HepG2 (cell line): ENCODE data around the gene BTAF1. TPM values are rescaled to one million over a fixed set of nuclear protein-coding genes. Genes with fewer than 3 reads are reported as not detected.

Experiments
- ASH2L ChIP-seq: fragments of 300-600, 200-600 bp; sonication (generic); IDR thresholded peaks from 2 replicates; pipeline ENCODE4 v1.7.0; 2017; ENCODE audit warnings: low read depth, mild to moderate bottlenecking, moderate library complexity, mixed read lengths, low read length; ENCODE audit not compliant: insufficient read length
- ATF3 ChIP-seq: sonication (generic); formaldehyde crosslinking; IDR thresholded peaks from 2 replicates; pipeline ENCODE4 v1.4.0; 2020; ENCODE audit warnings: missing genetic modification reagents
- BRD4 ChIP-seq: sonication (generic); formaldehyde crosslinking; IDR thresholded peaks from 2 replicates; pipeline ENCODE4 v1.4.0; 2020; ENCODE audit warnings: missing genetic modification reagents
- FOSL1 ChIP-seq: sonication (generic); formaldehyde crosslinking; IDR thresholded peaks from 2 replicates; pipeline ENCODE4 v1.9.0; 2021; ENCODE audit warnings: missing genetic modification reagents, borderline replicate concordance
- GTF2F1 ChIP-seq: fragments of 150-350 bp; IDR thresholded peaks from 2 replicates; pipeline ENCODE4 v1.6.1; 2014; ENCODE audit warnings: low read length
- KMT2A ChIP-seq: sonication (generic); formaldehyde crosslinking; IDR thresholded peaks from 2 replicates; pipeline ENCODE4 v1.4.0; 2020; ENCODE audit warnings: missing genetic modification reagents
- MTA1 ChIP-seq: sonication (generic); formaldehyde crosslinking; IDR thresholded peaks from 2 replicates; pipeline ENCODE4 v1.4.0; 2020; ENCODE audit warnings: missing genetic modification reagents, mild to moderate bottlenecking, borderline replicate concordance
- SATB2 ChIP-seq: sonication (generic); formaldehyde crosslinking; IDR thresholded peaks from 2 replicates; pipeline ENCODE4 v1.5.0; 2020; ENCODE audit warnings: missing genetic modification reagents
- TARDBP ChIP-seq: sonication (generic); formaldehyde crosslinking; IDR thresholded peaks from 2 replicates; pipeline ENCODE4 v1.8.0; 2022; ENCODE audit warnings: mild to moderate bottlenecking, missing genetic modification reagents
- THAP11 ChIP-seq: IDR thresholded peaks from 2 replicates; pipeline ENCODE4 v1.6.1; 2016; ENCODE audit warnings: missing biosample characterization, missing genetic modification reagents
- ZNF207 ChIP-seq: fragments of 450-650 bp; IDR thresholded peaks from 2 replicates; pipeline ENCODE4 v1.6.1; 2016; ENCODE audit warnings: antibody characterized with exemption, borderline replicate concordance
- ZNF264 ChIP-seq: sonication (generic); formaldehyde crosslinking; IDR thresholded peaks from 2 replicates; pipeline ENCODE4 v1.4.0; 2020; ENCODE audit warnings: missing genetic modification reagents
- ZNF350 ChIP-seq: sonication (generic); formaldehyde crosslinking; IDR thresholded peaks from 2 replicates; pipeline ENCODE4 v1.4.0; 2020; ENCODE audit warnings: mild to moderate bottlenecking, low read depth, missing genetic modification reagents, borderline replicate concordance
- ZNF567 ChIP-seq: sonication (generic); formaldehyde crosslinking; IDR thresholded peaks from 2 replicates; pipeline ENCODE4 v1.8.1; 2023; ENCODE audit warnings: mild to moderate bottlenecking, missing genetic modification reagents, borderline replicate concordance
- ZNF691 ChIP-seq: sonication (generic); formaldehyde crosslinking; IDR thresholded peaks from 2 replicates; pipeline ENCODE4 v1.4.0; 2020; ENCODE audit warnings: missing genetic modification reagents, low read depth, mild to moderate bottlenecking, borderline replicate concordance
- ZSCAN31 ChIP-seq: sonication (generic); formaldehyde crosslinking; IDR thresholded peaks from 2 replicates; pipeline ENCODE4 v1.5.0; 2020; ENCODE audit warnings: low read depth, mild to moderate bottlenecking, missing genetic modification reagents
- ZXDC ChIP-seq: sonication (generic); formaldehyde crosslinking; IDR thresholded peaks from 2 replicates; pipeline ENCODE4 v1.5.0; 2020; ENCODE audit warnings: mild to moderate bottlenecking, missing genetic modification reagents
- polyA plus RNA-seq, 8 experiments: library from polyadenylated mRNA; depleted of rRNA in 3 of 8; stranded (reverse) in 7 of 8; unstranded in 1 of 8; fragments of >200 nt; fragmentation: Illumina TruSeq in 4 of 8; extraction: Trizol in 4 of 8; gene quantifications; 2 replicates each; pipeline versions ENCODE4 v1.2.1 to v1.2.3, GENCODE V29; 2011 to 2016; ENCODE audit warnings: low read depth in 4 of 8, missing spikeins in 1 of 8, mixed read lengths in 1 of 8; ENCODE audit not compliant: insufficient read depth in 1 of 8
- total RNA-seq, 5 experiments: library from RNA; depleted of rRNA; stranded (reverse); fragments of >200 nt; fragmentation: Illumina TruSeq; extraction: Trizol; gene quantifications; 2 replicates each; pipeline ENCODE4 v1.2.3, GENCODE V29; 2016; ENCODE audit warnings: low read depth in 1 of 5
- TF ChIP-seq, protein P1 (sequence below): sonication (generic); formaldehyde crosslinking; IDR thresholded peaks from 2 replicates; pipeline ENCODE4 v1.5.0; 2020; ENCODE audit warnings: mild to moderate bottlenecking, missing genetic modification reagents
- TF ChIP-seq, protein P2 (sequence below): sonication (generic); formaldehyde crosslinking; IDR thresholded peaks from 2 replicates; pipeline ENCODE4 v1.5.0; 2020; ENCODE audit warnings: mild to moderate bottlenecking, missing genetic modification reagents, moderate library complexity

BTAF1 gene
- total and polyA plus RNA-seq, 2 of the 13 experiments (the other 11 are each of a cell fraction or from before 2014, with no cell fraction given), result 38.6 to 54.1 TPM

- TF ChIP-seq ZNF567 (CRISPR knock-in tag), result no peak; the same call in 1 of the 2 replicates
- TF ChIP-seq ZXDC (CRISPR knock-in tag), result no peak
- TF ChIP-seq ZNF207, result no peak
- TF ChIP-seq SATB2 (CRISPR knock-in tag), result peak; percentile 37; the same call in 1 of the 2 replicates
- TF ChIP-seq, protein P1, sequence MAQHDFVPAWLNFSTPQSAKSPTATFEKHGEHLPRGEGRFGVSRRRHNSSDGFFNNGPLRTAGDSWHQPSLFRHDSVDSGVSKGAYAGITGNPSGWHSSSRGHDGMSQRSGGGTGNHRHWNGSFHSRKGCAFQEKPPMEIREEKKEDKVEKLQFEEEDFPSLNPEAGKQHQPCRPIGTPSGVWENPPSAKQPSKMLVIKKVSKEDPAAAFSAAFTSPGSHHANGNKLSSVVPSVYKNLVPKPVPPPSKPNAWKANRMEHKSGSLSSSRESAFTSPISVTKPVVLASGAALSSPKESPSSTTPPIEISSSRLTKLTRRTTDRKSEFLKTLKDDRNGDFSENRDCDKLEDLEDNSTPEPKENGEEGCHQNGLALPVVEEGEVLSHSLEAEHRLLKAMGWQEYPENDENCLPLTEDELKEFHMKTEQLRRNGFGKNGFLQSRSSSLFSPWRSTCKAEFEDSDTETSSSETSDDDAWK (CRISPR knock-in tag), result no peak
- no peak; the same call in 1 of the 2 replicates for TF ChIP-seq ZSCAN31 (CRISPR knock-in tag)
- TF ChIP-seq ASH2L, result peak; percentile 98
- peak; percentile 88; the same call in 1 of the 2 replicates for TF ChIP-seq MTA1 (CRISPR knock-in tag)
- peak; percentile 98 for TF ChIP-seq KMT2A (CRISPR knock-in tag)
- TF ChIP-seq, protein P2, sequence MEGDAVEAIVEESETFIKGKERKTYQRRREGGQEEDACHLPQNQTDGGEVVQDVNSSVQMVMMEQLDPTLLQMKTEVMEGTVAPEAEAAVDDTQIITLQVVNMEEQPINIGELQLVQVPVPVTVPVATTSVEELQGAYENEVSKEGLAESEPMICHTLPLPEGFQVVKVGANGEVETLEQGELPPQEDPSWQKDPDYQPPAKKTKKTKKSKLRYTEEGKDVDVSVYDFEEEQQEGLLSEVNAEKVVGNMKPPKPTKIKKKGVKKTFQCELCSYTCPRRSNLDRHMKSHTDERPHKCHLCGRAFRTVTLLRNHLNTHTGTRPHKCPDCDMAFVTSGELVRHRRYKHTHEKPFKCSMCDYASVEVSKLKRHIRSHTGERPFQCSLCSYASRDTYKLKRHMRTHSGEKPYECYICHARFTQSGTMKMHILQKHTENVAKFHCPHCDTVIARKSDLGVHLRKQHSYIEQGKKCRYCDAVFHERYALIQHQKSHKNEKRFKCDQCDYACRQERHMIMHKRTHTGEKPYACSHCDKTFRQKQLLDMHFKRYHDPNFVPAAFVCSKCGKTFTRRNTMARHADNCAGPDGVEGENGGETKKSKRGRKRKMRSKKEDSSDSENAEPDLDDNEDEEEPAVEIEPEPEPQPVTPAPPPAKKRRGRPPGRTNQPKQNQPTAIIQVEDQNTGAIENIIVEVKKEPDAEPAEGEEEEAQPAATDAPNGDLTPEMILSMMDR (CRISPR knock-in tag), result no peak; the same call in 1 of the 2 replicates
- peak; percentile 79 for TF ChIP-seq ZNF350 (CRISPR knock-in tag)
- TF ChIP-seq GTF2F1, result no peak
- TF ChIP-seq FOSL1, result no peak
- TF ChIP-seq ZNF691 (CRISPR knock-in tag), result peak; percentile 75; the same call in 1 of the 2 replicates
- no peak for TF ChIP-seq BRD4 (CRISPR knock-in tag)
- TF ChIP-seq THAP11, result peak; percentile 89
- TF ChIP-seq TARDBP (CRISPR knock-in tag), result peak; percentile 86
- TF ChIP-seq ATF3, result peak; percentile 75
- no peak; the same call in 1 of the 2 replicates for TF ChIP-seq ZNF264 (CRISPR knock-in tag)
Measured at GRCh38 chr10:91923371-91924211, at the start of gene BTAF1 (continued).
